HG02763 (cell line): ENCODE measurements around the gene KIF4B.
"Not testable (repeated sequence)": the region's sequence is repeated elsewhere in the genome, so short reads cannot be mapped to it uniquely, and the experiment has no call there.

Experiments used
- ATAC-seq: cut with Tn5 transposase; IDR thresholded peaks from one replicate; pipeline ENCODE4 v1.9.1; 2021; ENCODE audit warnings: mild to moderate bottlenecking, moderate library complexity; ENCODE audit not compliant: unreplicated experiment

The KIF4B gene

GRCh38 chr5:155013526-155013925, at the start of gene KIF4B:
Gene KIF4B, plus strand, starts transcription at chr5:155013755. Its CDS starts 105 bp downstream, at chr5:155013860.
- ATAC-seq = no peak

GRCh38 chr5:154966081-154966841, 47.3 kb upstream of the KIF4B start:
- ATAC-seq = no peak

DNA sequence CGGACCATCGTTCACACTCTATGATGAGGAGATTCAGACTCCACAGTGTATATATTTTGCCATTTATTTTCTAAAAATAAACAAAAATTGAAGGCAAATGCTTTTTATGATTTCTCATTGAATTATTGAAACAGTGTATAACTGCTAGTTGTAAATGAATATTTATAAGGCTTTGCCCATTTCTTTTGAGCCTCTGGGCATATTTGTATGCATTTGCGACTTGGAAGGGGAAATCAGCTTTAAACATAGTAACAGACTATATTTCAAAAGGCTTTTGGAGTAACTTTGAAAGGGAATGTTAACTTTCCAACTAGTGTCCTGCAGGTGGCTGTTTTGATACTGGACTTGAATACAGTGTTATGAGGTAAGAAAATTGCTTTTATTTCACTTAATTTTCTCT, 46.7 kb upstream of the KIF4B start:
- ATAC-seq = no peak

DNA sequence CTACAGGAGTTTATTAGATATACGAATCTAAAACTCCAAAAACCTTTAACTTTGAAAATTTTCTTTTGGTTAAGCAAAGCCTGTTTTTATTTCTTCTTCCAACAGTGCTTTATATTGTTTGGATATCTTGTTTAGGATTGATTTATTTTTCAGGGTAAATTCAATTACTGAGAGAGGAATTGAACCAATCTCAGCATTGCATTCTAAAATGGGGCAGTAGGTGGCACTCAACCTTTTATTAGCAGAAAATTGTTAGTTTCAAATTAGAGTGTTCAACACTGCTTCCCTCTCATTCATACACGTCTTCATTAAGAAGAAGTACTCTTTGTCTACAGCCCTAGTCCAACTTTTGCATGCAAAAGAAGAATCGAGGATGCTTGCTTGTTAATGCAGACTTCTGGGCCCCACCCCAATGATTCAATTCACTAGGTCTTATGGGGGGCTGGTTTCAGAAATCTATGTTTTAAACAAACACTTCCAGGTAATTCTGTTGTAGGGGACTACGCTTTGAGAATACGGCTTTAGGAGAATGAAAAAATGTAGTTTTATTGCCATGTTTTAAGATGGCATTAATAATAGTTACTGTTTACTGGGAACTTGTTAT, 46.0 kb upstream of the KIF4B start:
- no peak for ATAC-seq

DNA sequence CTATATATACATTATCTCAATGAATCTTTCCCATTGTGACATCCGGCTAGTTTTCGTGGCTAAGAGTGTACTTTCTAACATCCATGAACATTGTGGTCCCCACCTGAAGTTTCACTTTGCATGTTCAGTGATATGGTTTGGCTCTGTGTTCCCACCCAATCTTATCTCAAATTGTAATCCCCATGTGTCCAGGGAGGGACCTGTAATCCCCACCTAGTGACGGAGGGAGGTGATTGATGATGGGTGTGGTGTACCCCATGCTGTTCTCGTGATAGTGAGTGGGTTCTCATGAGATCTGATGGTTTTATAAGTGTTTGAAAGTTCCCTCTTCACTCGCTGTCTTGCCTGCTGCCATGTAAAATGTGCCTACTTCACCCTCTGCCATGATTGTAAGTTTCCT, 44.6 kb upstream of the KIF4B start:
- no peak for ATAC-seq

- ATAC-seq = no peak
These were observed 42.8 kb upstream of the KIF4B start for GRCh38 chr5:154970759-154971158.

DNA sequence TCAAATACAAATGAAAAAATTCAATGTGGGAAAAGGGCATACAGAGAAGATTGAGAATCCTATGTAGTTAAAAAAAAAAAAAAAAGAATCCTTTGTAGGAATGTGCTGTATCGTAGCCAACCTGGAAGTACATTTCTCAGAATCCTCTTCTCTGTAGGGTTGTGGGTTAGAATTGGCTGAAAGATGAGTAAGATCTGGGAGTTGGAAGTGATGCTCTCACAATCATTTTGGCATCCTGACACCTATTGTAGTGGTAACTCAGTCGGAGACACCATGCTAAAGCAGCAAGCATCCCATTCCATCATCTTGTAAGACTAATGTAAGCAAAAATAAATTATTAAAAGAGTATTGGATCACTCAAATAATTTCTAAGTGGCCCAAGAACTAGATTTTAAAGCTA, 42.1 kb upstream of the KIF4B start:
- no peak for ATAC-seq

- no peak for ATAC-seq
These were observed 41.0 kb upstream of the KIF4B start for GRCh38 chr5:154972476-154973080.

GRCh38 chr5:154976082-154976481, 37.5 kb upstream of the KIF4B start:
- not testable (repeated sequence) for ATAC-seq

DNA sequence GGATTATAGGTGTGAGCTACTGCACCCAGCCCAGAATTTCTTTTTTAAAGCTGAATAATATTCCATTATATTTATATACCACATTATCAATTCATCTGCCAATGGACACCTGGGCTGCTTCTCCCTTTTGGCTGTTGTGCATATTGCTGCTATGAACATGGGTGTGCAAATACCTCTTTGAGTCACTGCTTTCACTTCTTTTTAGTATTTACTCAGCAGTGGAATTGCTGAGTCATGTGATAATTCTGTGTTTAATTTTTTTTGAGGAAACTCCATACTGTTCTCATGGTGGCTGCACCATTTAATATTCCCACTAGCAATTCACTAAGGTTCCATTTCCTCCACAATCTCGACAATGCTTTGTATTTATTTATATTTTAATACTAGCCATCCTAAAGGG, 36.1 kb upstream of the KIF4B start:
- no peak for ATAC-seq

- ATAC-seq = not testable (repeated sequence)
These were observed 35.3 kb upstream of the KIF4B start for GRCh38 chr5:154978294-154978693.

DNA sequence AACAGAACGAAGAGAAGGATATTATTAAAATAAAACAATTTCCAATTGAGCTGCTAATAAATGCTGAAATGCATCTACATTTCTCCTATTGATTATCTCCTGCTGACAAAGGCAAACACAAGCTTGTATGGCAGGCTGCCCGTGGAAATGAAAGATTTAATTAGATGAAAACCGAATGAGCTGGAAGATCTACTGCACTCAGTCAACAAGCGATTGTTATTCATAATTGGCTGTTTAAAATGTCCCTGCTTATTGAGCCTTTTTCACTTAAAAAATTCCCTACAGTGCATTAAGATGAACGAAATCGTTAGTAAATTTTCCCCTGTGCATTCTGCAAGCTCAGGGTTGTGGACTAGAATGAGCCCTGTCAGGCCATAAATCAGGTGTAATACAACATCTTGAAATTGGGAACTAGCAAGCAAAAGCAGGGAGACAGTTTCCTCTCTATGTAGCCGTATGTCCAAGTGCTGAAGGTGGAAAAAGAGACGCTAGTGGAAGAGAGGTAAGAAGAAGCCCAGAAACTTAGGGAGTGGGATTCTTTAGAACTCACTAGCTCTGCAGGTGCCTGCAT, 28.5 kb upstream of the KIF4B start:
- ATAC-seq = no peak

DNA sequence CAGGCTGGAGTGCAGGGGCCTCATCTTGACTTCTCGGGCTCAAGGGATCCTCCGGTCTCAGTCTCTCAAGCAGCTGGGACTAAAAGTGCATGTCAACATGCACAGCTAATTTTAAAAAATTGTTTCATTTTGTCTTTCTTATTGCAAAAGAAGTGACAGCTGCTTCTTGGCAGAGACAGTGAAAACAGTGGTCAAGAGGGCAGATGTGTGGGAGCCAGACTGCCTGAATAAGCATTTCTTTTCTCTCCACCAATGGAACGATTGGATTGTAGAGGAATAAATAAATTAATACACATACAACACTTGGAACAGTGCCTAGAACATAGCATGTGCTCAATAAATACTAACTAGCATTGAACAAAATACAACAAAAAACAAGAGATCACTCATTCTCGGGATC, 27.4 kb upstream of the KIF4B start:
- no peak for ATAC-seq

GRCh38 chr5:154989626-154990025, 23.9 kb upstream of the KIF4B start:
- ATAC-seq = no peak

- no peak for ATAC-seq
These were observed 20.1 kb upstream of the KIF4B start for GRCh38 chr5:154993461-154993860.

- ATAC-seq = no peak
These were observed 17.9 kb upstream of the KIF4B start for GRCh38 chr5:154995679-154996078.

DNA sequence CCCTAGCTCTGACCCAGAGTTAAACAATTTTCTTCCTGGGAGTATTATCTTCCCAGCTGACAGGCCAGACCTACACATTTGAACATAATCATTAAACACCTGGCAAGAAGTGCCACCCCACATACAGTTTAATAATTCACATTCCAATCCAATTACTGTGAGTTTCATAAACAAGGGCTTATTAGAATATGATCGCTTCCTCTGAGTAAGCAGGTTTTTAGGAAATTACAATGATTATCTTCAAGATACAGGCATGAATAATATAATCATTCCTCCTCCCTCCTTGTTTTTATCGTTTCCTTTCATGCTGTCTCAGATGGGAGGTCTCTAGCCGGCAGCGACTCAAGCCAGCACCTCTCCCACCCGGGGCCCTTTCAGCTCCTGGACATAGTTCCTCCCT, 15.8 kb upstream of the KIF4B start:
- no peak for ATAC-seq

DNA sequence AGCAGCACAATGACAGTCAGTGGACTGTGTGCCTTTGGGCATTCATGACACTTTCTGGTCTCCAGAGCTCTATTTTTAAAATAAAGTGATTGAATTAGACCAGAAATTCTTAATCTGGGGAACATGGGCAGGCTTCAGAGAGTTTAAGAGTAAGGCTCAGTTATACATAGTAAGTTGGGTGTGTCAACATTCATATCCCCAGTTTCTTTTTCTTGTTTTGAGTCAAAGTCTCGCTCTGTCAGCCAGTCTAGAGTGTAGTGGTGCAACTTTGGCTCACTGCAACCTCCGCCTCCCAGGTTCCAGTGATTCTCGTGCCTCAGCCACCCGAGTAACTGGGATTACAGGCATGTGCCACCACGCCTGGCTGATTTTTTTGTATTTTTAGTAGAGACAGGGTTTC, 13.7 kb upstream of the KIF4B start:
- no peak for ATAC-seq

GRCh38 chr5:155001523-155001922, 12.0 kb upstream of the KIF4B start:
- no peak for ATAC-seq

GRCh38 chr5:155002722-155003121, 10.8 kb upstream of the KIF4B start:
- not testable (repeated sequence) for ATAC-seq

- ATAC-seq = no peak
These were observed 9.3 kb upstream of the KIF4B start for GRCh38 chr5:155004138-155004744.
